GM19455 (cell line): ENCODE results near the gene ISL1.

ENCODE experiments used
- ATAC-seq: cut with Tn5 transposase; IDR thresholded peaks from one replicate; pipeline ENCODE4 v1.9.1; 2021; ENCODE audit not compliant: unreplicated experiment

Gene ISL1

GRCh38 chr5:51439232-51439631 is 56.0 kb downstream of the ISL1 start:
- ATAC-seq, result no peak
